H1 (cell line): Measurements from ENCODE around the gene JMJD7. TPM values are rescaled to one million over a fixed set of nuclear protein-coding genes. Genes with fewer than 3 reads are reported as not detected.

Experiments
- CTCF ChIA-PET: fragments of 300-600 bp; sonication (Branson Sonifier 250); formaldehyde crosslinking; loops from one replicate; lab custom pipeline; 2021; ENCODE audit not compliant: partially characterized antibody; lab: Charles Lee
- POLR2A ChIA-PET: fragments of 300-600 bp; sonication (Branson Sonifier 250); formaldehyde crosslinking; loops from one replicate; lab custom pipeline; 2021; ENCODE audit warnings: inconsistent platforms; ENCODE audit not compliant: partially characterized antibody; lab: Charles Lee
- DNase-seq, 2 experiments: peaks; one replicate each; pipeline versions ENCODE4 v3.0.0 to v3.0.0-alpha.2; 2010 to 2022; ENCODE audit warnings: low spot score in 2 of 2, low read depth in 1 of 2, mixed read lengths in 1 of 2
- FAIRE-seq: peaks from 2 replicates; lab custom pipeline; 2011; peaks lifted over from hg19 to GRCh38; lab: Jason Lieb, UNC
- H2AFZ ChIP-seq: 2 replicates; pipeline ENCODE4 v1.8.1; 2012; ENCODE audit warnings: low read length, inconsistent platforms
- H2AK5ac ChIP-seq: 2 replicates; pipeline ENCODE4 v1.6.1; 2013; ENCODE audit warnings: low read depth, low read length
- H2BK120ac ChIP-seq: replicated peaks from 2 replicates; pipeline ENCODE3; 2013; ENCODE audit warnings: low read depth, low read length, inconsistent platforms
- H2BK12ac ChIP-seq: 2 replicates; pipeline ENCODE4 v1.6.1; 2013; ENCODE audit warnings: low read depth, low read length
- H2BK15ac ChIP-seq: 2 replicates; pipeline ENCODE4 v1.6.1; 2013; ENCODE audit warnings: low read length
- H2BK20ac ChIP-seq: 2 replicates; pipeline ENCODE4 v1.6.1; 2013; ENCODE audit warnings: low read length
- H2BK5ac ChIP-seq: 2 replicates; pipeline ENCODE4 v1.6.1; 2013; ENCODE audit warnings: low read depth, low read length
- H3K14ac ChIP-seq: 2 replicates; pipeline ENCODE4 v1.6.1; 2013; ENCODE audit warnings: inconsistent platforms; ENCODE audit not compliant: insufficient read length
- H3K18ac ChIP-seq: 2 replicates; pipeline ENCODE4 v1.6.1; 2013; ENCODE audit warnings: low read length; ENCODE audit errors: extremely low read depth
- H3K23ac ChIP-seq: 2 replicates; pipeline ENCODE4 v1.6.1; 2013; ENCODE audit warnings: inconsistent platforms; ENCODE audit not compliant: insufficient read length
- H3K23me2 ChIP-seq: 2 replicates; pipeline ENCODE4 v1.6.1; 2013; ENCODE audit warnings: low read depth, low read length
- H3K27ac ChIP-seq: 2 replicates; pipeline ENCODE4 v1.6.1; 2011; ENCODE audit warnings: low read depth, low read length, inconsistent platforms
- H3K27me3 ChIP-seq, 4 experiments: replicated peaks in 1 of 4; 1 replicate in 1 of 4; 2 replicates in 3 of 4; pipeline versions ENCODE4 v1.6.1 to v1.8.1; 2011 to 2013; ENCODE audit warnings: low read length in 3 of 4, mild to moderate bottlenecking in 3 of 4, inconsistent platforms in 2 of 4, mixed read lengths in 2 of 4, moderate library complexity in 1 of 4; ENCODE audit not compliant: control insufficient read depth in 3 of 4, insufficient read depth in 3 of 4; ENCODE audit errors: extremely low read depth in 1 of 4
- H3K36me3 ChIP-seq, 4 experiments: 2 replicates each; pipeline versions ENCODE4 v1.6.1 to v1.8.1; 2011 to 2013; ENCODE audit warnings: mild to moderate bottlenecking in 4 of 4, low read length in 3 of 4, moderate library complexity in 2 of 4, control low read depth in 1 of 4, inconsistent platforms in 1 of 4; ENCODE audit not compliant: insufficient read depth in 4 of 4, control insufficient read depth in 2 of 4
- H3K4ac ChIP-seq: replicated peaks from 2 replicates; pipeline ENCODE3; 2013; ENCODE audit warnings: low read length, low read depth, mixed read lengths, inconsistent platforms; ENCODE audit not compliant: insufficient read length
- H3K4me1 ChIP-seq, 4 experiments: replicated peaks in 1 of 4; 1 replicate in 1 of 4; 2 replicates in 3 of 4; pipeline versions ENCODE4 v1.6.1 to v1.8.1; 2011 to 2013; ENCODE audit warnings: low read length in 3 of 4, inconsistent platforms in 2 of 4, mixed read lengths in 1 of 4; ENCODE audit not compliant: insufficient read depth in 4 of 4, control insufficient read depth in 3 of 4
- H3K4me2 ChIP-seq, 2 experiments: 2 replicates each; pipeline versions ENCODE4 v1.6.1 to v1.8.1; 2011 to 2013; ENCODE audit warnings: low read depth in 2 of 2, low read length in 2 of 2, control low read depth in 1 of 2, inconsistent platforms in 1 of 2, mild to moderate bottlenecking in 1 of 2; ENCODE audit not compliant: insufficient read depth in 1 of 2
- H3K4me3 ChIP-seq, 4 experiments: fragments of 200-600, 300-600 bp in 1 of 4; sonication (generic), shearing (Covaris generic), sonication (Bioruptor Twin) in 1 of 4; 2 replicates each; pipeline versions ENCODE4 v1.5.1 to v1.8.1; 2011 to 2016; ENCODE audit warnings: low read length in 4 of 4, low read depth in 3 of 4, control low read depth in 2 of 4, inconsistent platforms in 2 of 4, mild to moderate bottlenecking in 2 of 4, mixed read lengths in 1 of 4, moderate library complexity in 1 of 4; ENCODE audit not compliant: insufficient read depth in 2 of 4; ENCODE audit errors: extremely low read depth in 1 of 4
- H3K56ac ChIP-seq: replicated peaks from 2 replicates; pipeline ENCODE3; 2013; ENCODE audit warnings: low read depth, mild to moderate bottlenecking, mixed read lengths, low read length, inconsistent platforms; ENCODE audit not compliant: insufficient read length
- H3K79me1 ChIP-seq: 2 replicates; pipeline ENCODE4 v1.6.1; 2013; ENCODE audit warnings: low read depth, low read length, control low read depth
- H3K79me2 ChIP-seq, 2 experiments: 2 replicates each; pipeline versions ENCODE4 v1.6.1 to v1.8.1; 2012 to 2013; ENCODE audit warnings: low read length in 2 of 2, mild to moderate bottlenecking in 2 of 2, inconsistent platforms in 1 of 2; ENCODE audit not compliant: insufficient read depth in 2 of 2, control insufficient read depth in 1 of 2
- H3K9ac ChIP-seq, 4 experiments: replicated peaks in 1 of 4; 1 replicate in 1 of 4; 2 replicates in 3 of 4; pipeline versions ENCODE4 v1.6.1 to v1.8.1; 2011 to 2013; ENCODE audit warnings: low read depth in 3 of 4, low read length in 3 of 4, control low read depth in 2 of 4, mild to moderate bottlenecking in 2 of 4, moderate library complexity in 2 of 4, inconsistent platforms in 1 of 4; ENCODE audit errors: extremely low read depth in 1 of 4
- H3K9me3 ChIP-seq, 2 experiments: 2 replicates each; pipeline versions ENCODE4 v1.6.1 to v1.8.1; 2012 to 2013; ENCODE audit warnings: mild to moderate bottlenecking in 2 of 2, moderate library complexity in 2 of 2, control low read depth in 1 of 2, inconsistent platforms in 1 of 2, low read depth in 1 of 2, low read length in 1 of 2, mixed read lengths in 1 of 2; ENCODE audit not compliant: insufficient read depth in 2 of 2
- H4K20me1 ChIP-seq, 2 experiments: replicated peaks in 1 of 2; 2 replicates each; pipeline versions ENCODE3 to v1.8.1; 2011 to 2013; ENCODE audit warnings: inconsistent platforms in 2 of 2, low read length in 2 of 2, mild to moderate bottlenecking in 1 of 2; ENCODE audit not compliant: insufficient read depth in 2 of 2, control insufficient read depth in 1 of 2
- H4K5ac ChIP-seq: 2 replicates; pipeline ENCODE4 v1.6.1; 2013; ENCODE audit warnings: low read length, low read depth, mixed read lengths, inconsistent platforms; ENCODE audit not compliant: insufficient read length
- H4K8ac ChIP-seq: 2 replicates; pipeline ENCODE4 v1.8.0; 2013; ENCODE audit warnings: mild to moderate bottlenecking, moderate library complexity, low read length, inconsistent platforms; ENCODE audit not compliant: insufficient read depth; ENCODE audit errors: extremely low read depth
- H4K91ac ChIP-seq: replicated peaks from 2 replicates; pipeline ENCODE3; 2013; ENCODE audit warnings: low read length, mixed read lengths, inconsistent platforms; ENCODE audit not compliant: insufficient read length
- BCL11A ChIP-seq, 2 experiments: IDR thresholded peaks; one replicate each; pipeline ENCODE4 v1.6.1; 2011; ENCODE audit warnings: low read depth in 2 of 2, low read length in 2 of 2, mild to moderate bottlenecking in 2 of 2
- POLR2AphosphoS5 ChIP-seq: IDR thresholded peaks from 2 replicates; pipeline ENCODE4 v1.6.1; 2011; ENCODE audit warnings: low read depth, low read length
- RFX5 ChIP-seq: IDR thresholded peaks from 2 replicates; pipeline ENCODE4 v1.6.1; 2011; ENCODE audit warnings: low read depth, low read length, improper control_type of control experiment, borderline replicate concordance
- SP1 ChIP-seq: IDR thresholded peaks from 2 replicates; pipeline ENCODE4 v1.6.1; 2011; ENCODE audit warnings: low read depth, low read length
- SRF ChIP-seq: IDR thresholded peaks from 2 replicates; pipeline ENCODE4 v1.6.1; 2011; ENCODE audit warnings: mild to moderate bottlenecking, low read depth, low read length, moderate library complexity
- TCF12 ChIP-seq: IDR thresholded peaks from 2 replicates; pipeline ENCODE4 v1.6.1; 2011; ENCODE audit warnings: low read depth, mild to moderate bottlenecking, low read length
- YY1 ChIP-seq: IDR thresholded peaks from 2 replicates; pipeline ENCODE4 v1.6.1; 2011; ENCODE audit warnings: low read depth, mild to moderate bottlenecking, low read length
- WGBS, 2 experiments: shearing (Covaris generic) in 1 of 2; methylation state at CpG; one replicate each; pipeline versions ENCODE4 v1.1.6 to v1.1.7; 2013 to 2015; ENCODE audit warnings: low lambda C conversion rate in 2 of 2, mixed read lengths in 2 of 2, inconsistent platforms in 1 of 2, low coverage in 1 of 2, missing lambda C conversion rate in 1 of 2; ENCODE audit not compliant: insufficient replicate concordance in 2 of 2, insufficient coverage in 1 of 2, insufficient read length in 1 of 2; ENCODE audit errors: extremely low coverage in 1 of 2, missing lambda C conversion rate in 1 of 2; 5-methylcytosine and 5-hydroxymethylcytosine counted together
- polyA plus RNA-seq, 7 experiments: library from polyadenylated mRNA; depleted of rRNA in 3 of 7; stranded (reverse) in 5 of 7; unstranded in 2 of 7; fragments of >200 nt in 5 of 7; fragments of 200-250 nt in 2 of 7; gene quantifications; 1 replicate in 5 of 7; 2 replicates in 1 of 7; 4 replicates in 1 of 7; pipeline versions ENCODE4 v1.2.1 to v1.2.3, GENCODE V29; 2011 to 2013; ENCODE audit warnings: missing spikeins in 2 of 7, mixed read lengths in 2 of 7
- total RNA-seq: library from RNA; stranded (reverse); fragmentation: NEBNext Ultra II Directional; extraction: Animal tissue kit (Norgen Biotek cat#: 25700); gene quantifications from 2 replicates; pipeline ENCODE4 v1.2.1, GENCODE V29; 2021
- TF ChIP-seq, protein P1 (sequence below): IDR thresholded peaks from 2 replicates; pipeline ENCODE4 v1.6.1; 2011; ENCODE audit warnings: low read length, improper control_type of control experiment

The JMJD7 gene
- total and polyA plus RNA-seq, 2 of the 8 experiments (the other 6 are each of a cell fraction or from before 2014, with no cell fraction given): 15.0 to 20.0 TPM

DNA sequence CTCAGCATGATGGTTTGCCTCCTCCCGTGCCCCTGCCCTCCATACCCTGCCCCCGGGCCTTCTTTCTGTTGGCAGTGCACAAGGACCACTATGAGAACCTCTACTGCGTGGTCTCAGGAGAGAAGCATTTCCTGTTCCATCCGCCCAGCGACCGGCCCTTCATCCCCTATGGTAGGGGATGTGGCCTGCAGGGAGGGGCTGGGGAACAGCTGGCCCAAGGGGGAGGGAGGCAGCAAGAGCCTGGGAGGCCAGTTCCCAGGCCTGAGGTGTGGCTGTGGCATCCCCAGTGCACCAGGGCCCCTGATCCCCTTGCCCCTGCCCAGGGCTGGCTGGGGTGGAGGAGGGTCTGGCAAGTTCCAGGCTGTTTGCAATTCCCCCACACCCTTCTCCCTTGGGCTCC lies 8.2 kb downstream of the JMJD7 start:
- DNase-seq (no peak), FAIRE-seq (no peak)
- H3K36me3 ChIP-seq: peaks cover 0 to 3% (median 0%) of the 10 kb centered on the region in 4 experiments; a peak in 4 of 8 replicates

More for the DNA sequence above, 8.2 kb downstream of the JMJD7 start:
- Histone ChIP-seq H2AFZ (no peak overlapping the region), H3K27me3 (no peaks in the 10 kb centered on the region), H4K8ac (no peak overlapping the region), H3K23ac (no peak overlapping the region), H2BK5ac (no peak overlapping the region), H3K14ac (no peak overlapping the region), H4K20me1 (peaks cover 0 to 14% of the 10 kb centered on the region in 2 experiments), H3K4me3 (no peak overlapping the region), H3K56ac (no peak overlapping the region), H2BK15ac (no peak overlapping the region), H3K4ac (no peak overlapping the region), H3K9me3 (no peaks in the 10 kb centered on the region), H2BK20ac (no peak overlapping the region), H3K79me2 (no peaks in the 10 kb centered on the region), H3K9ac (no peak overlapping the region), H4K5ac (no peak overlapping the region), H2AK5ac (no peak overlapping the region), H2BK12ac (no peak overlapping the region), H2BK120ac (no peak overlapping the region), H3K23me2 (no peaks in the 10 kb centered on the region), H3K79me1 (peaks cover 2% of the 10 kb centered on the region; the same call in 1 of the 2 replicates), H3K27ac (no peak overlapping the region), H4K91ac (no peak overlapping the region), H3K4me2 (no peak overlapping the region), H3K4me1 (no peaks in the 10 kb centered on the region), H3K18ac (no peak overlapping the region)
- ChIA-PET CTCF (interaction anchor here (1.1 kb wide), 1 partner anchor 22 kb away, joined by 3 read pairs; no protein-coding TSS in a partner anchor), POLR2A (interaction anchor here (0.9 kb wide), 1 partner anchor 8 kb away, joined by 3 read pairs; no protein-coding TSS in a partner anchor)
- TF ChIP-seq SRF (no peak), POLR2AphosphoS5 (no peak), TCF12 (no peak), SP1 (no peak), BCL11A (IDR thresholded peaks at IDR 0.05; ENCODE audit: low read depth in 2 of 2, low read length in 2 of 2) (no peak), YY1 (no peak), RFX5 (no peak)
- TF ChIP-seq, protein P1, sequence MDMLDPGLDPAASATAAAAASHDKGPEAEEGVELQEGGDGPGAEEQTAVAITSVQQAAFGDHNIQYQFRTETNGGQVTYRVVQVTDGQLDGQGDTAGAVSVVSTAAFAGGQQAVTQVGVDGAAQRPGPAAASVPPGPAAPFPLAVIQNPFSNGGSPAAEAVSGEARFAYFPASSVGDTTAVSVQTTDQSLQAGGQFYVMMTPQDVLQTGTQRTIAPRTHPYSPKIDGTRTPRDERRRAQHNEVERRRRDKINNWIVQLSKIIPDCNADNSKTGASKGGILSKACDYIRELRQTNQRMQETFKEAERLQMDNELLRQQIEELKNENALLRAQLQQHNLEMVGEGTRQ: no peak
- WGBS, 2 experiments: 96% methylated on average over 6 of the region's 6 CpGs; no CpG with 5 or more reads in 1 of the 2 experiments
